ENCODE measurements around the gene SLC29A1.

GRCh38 chr6:44199883-44200282 lies 23.5 kb upstream of the SLC29A1 start:
- TF ChIP-seq POLR2A (IDR thresholded peaks at IDR 0.05) (no peak), CTCF (IDR thresholded peaks at IDR 0.05) (no peak)

Measured in prostate gland (tissue), 2 donors.